Activated T-cell treated with anti-CD3 and anti-CD28 coated beads for 4 hours (primary cell): ENCODE measurements around the gene CLRN3.

Experiments
- DNase-seq: peaks from one replicate; pipeline ENCODE4 v3.0.0-alpha.2; 2020

CLRN3 gene

DNA sequence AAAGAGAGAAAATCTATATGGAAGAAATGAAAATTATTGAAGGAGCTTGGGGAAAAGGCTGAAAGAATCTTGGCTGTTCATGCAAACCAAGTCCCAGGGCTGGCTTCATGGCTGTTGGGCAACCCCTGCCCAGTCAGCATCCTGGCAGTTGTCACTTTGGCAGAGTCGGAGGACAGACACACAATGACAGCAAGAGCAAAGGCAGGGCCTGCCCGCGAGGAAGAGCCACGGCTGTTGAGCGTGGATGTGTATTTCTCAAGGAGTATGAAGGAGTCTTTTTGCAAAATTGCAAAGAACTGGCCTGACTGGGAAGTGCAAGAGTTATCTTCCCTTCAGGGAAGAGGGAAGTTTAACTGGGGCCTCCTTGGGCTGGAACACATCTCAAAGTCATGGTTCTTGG is 25.8 kb upstream of the CLRN3 start:
- no peak for DNase-seq

DNA sequence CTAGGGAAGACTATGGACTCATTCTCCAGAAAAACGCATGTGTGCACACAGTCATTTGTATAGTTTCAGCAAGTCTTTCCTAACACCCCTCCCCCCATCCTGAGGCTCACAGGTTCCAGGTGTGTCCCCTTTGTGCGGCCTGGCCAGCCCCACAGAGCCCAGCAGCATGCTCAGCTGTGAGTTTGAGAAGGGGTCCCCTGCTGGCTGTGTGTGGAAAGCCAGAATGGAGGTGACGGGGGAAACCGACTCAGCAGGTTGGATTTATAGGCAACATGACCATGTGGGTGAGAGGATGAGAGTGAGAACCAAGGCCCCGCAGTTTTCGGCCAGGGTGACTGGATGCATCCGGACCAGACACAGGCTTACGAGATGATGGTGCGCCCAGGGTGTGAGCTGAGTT is 24.1 kb upstream of the CLRN3 start:
- no peak for DNase-seq

DNA sequence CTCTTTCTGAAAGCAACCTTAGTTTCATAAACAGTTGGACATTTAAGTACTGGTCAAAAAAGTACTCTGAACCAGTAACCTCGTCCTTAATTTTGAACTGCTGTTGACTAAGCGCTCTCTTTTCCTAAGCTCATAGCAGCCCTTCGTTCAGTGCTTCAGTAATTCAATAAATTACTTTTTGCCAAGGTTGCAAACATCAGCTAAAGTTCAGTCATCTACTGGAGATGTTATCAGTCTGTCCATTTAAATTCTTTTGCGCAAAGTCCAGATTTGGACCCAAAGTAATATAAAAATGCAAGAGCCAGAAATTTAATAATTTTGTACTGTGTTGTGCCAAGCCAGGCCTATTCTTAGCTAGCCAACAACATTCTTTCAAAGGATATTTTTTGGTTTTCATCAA is 22.6 kb upstream of the CLRN3 start:
- no peak for DNase-seq

DNA sequence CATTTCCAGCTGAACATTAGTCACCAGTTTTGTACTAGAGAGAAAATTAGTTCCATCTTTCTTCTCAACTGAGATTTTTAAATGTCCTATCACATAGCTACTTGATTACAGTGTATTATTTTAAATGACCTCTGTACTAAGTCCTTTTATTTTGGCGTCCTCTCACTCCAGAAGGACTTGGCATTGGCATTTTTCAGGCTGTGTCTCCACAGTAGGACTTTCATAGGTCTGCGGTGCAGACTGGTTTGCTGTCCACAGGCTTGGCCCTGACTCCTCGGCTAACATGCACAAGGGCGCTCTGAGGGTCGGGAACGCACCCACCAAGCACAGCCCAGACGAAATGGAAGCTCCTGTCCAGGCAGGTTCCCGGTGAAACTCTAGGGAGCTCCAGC is 20.6 kb upstream of the CLRN3 start:
- DNase-seq, result no peak

DNA sequence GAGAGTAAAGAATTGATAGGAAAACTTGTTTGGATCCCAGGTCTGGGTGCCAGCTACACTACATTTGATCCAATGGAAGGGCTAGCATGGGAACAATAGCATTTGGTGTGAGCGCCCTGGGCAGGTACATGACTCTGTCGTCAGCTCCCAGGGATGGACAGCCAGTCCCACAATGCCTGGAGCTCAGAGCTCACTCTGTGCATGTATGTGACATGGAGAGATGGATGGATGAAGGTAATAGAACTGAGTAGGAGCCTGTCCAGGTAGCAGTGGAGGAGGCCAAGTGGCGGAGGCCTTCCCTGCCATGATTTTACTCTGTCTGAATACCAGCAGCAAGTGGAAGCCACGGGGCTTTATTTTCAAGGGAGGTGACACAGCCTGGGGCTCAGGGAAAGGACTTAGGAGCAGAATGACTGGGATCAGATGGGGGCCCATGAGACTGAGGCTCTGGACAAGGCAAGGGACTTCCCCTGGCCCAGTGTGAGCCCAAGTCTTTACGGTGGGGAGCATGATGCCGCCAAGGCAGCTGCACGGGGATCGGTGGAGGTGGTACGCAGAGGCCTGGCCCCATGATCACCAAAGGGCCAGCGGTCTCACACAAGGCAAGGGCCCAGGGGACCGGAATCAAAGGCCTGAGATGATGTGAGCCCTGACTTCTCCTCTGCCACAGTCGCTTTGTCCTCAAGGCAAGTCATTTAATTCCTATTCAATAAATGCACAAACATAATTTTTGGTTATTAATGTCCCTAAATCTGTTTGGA is 20.0 kb upstream of the CLRN3 start:
- no peak for DNase-seq

DNA sequence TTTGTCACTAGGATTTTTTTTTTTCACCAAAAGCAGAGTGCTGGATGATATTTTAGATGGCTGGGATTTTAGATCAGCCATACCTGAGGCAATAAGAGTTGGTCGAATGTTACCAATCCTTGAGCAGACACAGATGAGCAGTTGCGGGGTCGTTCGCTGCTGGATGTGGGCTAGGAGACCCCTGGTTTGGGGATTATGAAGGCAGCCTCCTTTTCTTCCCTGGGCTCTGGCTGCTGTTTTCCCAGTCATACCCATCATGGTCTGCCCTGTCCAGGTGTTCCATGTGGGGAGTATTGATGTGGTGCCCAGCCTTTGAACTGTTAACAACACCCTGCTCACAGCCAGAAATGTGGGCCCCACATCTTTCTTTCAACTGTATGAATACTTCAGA is 19.1 kb upstream of the CLRN3 start:
- no peak for DNase-seq

DNA sequence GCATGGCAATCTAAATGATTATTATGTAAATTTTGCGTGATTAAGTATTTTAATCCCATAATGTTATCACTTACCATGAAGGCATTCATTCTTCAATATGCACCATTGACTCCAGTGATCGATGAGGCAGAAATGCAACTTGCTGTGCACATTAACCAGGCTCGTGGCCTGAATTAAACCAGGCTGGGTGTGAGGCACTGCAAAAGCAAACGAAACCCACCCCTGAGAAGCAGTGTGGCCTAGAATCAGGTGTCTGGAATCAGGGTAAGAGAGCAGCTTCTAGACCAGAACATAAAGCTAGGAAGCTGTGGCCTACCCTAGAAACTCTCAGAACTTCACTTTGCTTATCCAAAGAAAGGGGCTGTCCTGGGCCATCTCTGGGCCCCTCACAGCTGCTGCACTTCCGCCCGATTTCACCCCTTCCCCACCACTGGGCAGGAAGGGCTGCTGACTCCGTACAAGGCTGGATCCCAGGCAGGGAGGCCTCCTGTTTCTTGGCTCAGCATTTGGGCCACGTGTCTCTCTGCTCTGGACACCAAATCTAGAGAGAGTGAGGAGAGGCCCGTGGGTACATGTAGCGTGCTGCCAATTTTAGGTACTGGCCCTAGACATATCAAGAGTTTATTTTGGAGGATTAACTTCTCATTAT is 18.6 kb upstream of the CLRN3 start:
- DNase-seq, result no peak

DNA sequence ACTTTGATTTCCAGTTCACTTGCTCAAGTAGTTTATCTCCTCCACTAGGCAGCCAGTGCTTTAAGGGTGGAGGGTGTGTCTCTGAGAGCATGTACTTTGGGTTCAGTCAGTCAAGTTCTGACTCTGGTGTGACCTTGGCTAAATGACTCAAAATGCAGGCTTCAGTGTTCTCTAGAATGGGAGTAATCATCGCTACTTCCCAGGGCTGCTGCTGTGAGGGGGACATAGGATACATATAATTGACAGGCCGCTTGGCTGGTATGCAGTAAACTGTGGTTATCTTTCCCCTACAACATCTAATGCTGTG is 17.7 kb upstream of the CLRN3 start:
- DNase-seq, result no peak

DNA sequence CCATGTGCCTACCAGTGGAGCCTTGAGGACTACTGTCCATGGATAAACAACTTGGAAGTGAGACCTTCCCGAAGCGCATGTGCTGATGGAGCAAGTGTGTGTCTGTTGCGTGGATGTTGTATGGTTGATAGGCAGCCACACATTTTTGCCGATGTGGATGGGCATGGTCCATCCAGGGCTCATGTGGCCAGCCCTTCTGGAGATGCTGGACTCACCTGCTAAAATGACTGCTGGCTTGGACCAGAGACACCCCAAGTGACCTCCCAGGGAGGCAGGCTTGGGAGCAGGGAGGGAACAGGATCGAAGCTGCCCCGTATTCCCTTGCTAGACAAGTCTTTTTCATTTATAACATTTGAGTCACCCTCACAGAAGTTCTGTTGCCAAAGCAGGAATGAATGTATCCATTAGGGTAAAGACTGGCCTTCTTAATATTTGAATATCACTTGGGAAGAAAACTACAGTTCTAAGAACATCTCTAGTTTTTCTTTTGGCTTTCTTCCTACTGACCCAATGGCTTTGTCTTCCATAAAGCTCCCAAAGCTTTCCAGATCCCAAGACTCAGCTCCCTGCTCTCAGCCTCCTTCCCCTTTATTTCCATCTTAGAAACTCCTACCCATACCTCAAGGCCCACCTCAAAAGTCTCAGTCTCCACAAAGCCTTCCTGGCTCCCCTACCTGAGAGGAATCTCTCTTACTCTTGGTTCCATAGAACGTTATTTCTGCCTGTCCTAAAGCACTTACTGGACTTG is 17.1 kb upstream of the CLRN3 start:
- no peak for DNase-seq

DNA sequence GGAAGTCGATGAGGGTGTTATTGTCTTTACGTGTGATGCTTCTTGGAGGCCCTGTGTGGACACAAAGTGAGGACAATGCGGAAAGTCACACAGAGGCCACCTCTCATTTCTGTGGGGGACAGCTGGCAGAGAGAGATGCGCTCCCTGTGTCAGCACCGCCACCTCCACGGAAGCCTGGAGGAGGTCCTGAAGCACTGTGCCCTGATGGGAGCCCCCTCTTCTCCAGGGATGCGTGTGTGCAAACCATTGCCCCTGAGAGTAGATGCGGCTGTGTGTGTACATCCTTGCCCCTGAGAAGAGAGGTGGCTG is 16.2 kb upstream of the CLRN3 start:
- no peak for DNase-seq

DNA sequence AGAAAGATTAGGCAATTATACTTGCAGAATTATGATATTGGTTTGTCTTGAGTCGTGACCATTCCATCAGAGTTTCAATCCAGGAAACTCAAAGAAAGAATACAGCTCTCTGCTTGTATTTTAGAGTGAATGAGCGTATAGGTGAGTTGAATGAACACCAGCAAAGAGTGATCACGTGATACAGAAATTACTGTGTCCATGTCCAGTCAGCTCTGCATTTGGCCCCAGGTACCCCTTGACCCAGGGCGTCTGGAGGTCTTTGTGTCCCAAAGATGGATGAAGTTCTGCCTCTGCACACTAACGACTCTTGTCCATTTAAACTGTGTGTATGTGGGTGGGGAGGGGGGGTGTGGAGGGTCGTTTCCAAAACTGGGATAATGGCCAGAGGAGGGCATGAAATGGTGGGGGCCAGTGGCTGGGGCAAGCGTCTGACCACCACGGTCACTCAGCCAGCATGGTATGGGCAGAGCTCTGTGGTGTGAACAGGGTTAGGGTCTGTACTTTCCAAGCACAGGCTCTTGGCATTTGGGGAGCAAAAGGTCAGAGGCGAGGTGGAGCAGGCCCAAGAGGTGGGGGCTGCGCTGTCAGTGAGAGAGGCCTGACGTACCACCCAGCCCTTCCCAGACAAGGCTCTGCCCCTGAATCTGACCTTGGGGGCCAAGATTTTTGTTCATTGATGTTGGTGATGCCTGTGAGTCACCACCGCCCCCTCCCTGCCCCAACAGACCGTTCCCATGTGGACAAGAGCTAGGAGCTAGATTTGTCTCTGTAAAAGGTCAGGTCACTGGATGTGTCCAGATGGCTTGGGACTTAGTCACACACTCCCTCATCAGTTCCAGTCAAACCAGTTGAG is 15.6 kb upstream of the CLRN3 start:
- DNase-seq, result no peak

DNA sequence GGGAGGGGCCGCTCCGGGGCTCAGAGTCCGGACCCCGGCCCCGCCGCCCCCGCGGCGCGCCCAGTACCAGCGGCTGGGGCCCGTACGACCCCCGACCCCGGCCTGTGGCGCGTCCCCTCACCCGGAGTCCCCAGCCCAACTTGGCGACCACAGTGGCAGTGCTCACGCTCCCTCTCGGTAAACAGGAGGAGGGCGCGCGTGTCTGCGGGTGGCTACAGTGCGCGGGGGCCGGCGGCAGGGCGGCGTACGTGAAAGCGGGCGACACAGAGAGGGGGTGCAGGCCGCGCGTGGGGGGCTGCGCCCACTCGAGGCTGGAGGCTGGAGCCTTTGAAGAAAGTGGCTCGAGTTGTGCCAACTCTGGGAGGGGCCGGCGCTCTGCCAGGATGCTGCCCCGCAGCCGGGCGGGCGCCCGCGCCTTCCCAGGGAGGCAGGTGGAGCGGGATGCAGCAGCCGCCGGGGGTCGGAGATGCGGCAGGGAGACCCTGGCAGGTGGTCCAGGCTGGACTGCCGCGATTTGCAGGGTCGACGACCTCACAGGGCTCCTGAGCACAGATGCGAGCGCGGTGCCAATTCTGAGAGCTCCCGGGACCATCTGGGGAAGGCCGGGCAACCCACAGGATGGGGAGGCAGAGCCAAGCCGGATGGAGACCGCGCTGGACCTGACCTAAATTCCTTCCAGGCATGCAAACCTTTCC is 14.8 kb upstream of the CLRN3 start:
- no peak for DNase-seq

DNA sequence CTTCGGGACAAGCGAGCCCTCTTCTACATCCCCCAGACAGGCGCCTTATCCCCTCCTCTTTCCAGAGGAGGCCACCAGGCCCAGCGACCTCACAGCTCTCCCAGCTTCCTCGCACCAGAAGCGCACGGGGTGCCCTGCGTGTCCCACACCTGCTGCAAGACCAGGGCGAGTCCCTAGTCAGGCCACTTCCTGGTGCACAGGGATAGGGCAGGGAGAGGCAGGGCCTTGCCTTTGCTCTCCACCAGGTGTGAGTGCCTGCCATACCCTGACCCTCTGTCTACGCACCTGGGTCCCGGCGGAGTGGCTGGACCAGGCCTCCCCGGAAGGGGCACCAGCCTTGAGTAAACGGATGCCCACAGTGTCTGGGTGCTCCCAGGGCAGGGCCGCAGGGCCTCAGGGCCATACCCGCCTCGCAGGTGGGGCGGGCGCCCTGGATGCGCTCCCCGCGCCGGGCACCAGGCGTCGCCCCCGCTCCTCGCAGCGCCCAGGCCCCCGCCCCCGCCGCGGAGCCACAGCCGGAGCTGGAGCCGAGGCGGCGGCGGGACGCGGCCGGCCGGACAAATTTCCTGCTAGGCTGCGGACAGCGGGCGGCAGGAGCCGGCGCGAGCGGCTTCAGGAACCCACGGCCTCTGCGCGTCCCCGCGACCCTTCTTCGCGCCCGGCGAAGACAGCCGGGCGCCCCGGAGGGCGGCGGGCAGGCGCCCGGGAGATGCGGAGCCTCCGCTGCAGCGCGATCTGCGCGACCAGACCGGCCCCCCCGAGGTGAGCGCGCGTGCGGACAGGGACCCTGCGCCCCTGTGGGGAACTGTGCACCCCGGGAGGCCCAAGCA is 14.0 kb upstream of the CLRN3 start, which contains the start of gene PTPRE:
PTPRE (plus strand) TSS at position 556 of the 830 bp plus-strand sequence. CDS start 133,779 bp downstream, outside the sequence.
- DNase-seq, result peak; percentile 62

DNA sequence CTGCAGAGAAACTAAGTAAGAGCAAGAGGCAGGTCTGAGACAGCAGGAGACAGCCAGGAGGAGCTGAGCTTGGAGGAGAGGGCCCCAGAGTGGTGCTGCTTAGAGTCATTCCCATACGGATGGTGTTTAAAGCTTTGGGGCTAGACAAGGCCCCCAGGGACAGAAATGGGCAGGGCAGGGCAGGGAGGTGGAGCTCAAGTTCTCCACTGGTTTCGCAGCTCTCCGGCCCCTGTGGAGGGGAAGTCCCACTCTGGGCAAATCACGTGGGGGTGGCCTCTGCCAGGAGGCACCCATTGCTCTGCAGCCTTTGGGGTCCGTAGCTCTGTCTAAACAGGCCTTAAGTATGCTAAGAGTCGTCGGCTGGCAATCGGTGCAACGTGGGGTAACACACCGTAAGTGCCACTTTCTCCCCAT is 13.1 kb upstream of the CLRN3 start:
- DNase-seq, result no peak

DNA sequence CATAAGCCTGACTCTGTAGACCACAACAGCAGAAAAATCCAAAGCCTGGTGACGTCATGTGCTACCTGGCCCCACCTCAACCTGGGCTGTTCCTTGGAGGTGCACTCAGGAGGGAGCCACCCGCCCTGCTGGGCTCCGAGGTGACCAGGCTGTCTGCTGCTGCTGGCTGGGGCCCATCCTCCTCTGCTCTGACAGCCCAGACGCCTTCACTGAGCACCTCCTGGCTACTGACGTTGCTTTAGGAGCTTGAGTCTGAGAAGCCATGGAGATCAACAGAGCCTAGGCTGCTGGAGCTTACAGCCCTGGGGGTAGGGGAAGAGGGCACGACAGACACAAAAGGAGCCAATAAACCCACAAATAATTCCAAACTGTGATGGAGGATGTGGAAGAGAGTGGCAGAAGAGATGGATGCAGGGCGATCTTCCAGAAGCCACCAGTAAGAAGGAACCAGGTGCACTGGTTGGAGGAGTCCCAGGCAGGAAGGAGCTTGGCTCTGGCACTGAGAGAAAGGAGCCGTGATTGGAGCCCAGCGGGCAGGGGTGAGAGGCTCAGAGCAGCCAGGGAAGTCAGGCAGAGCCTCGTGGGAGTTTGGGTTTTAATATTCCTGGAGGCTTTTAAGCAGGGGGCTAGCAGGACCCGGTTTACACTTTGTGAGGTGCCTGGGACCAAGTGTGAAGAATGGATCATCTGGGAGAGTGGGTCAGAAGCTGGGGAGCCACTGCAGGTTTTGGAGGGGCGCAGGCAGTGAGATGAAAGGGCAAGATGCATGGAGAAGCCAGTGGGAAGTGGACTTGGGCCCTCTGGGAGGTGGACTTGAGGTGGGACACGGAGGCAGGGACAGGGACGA is 12.5 kb upstream of the CLRN3 start:
- DNase-seq, result no peak

DNA sequence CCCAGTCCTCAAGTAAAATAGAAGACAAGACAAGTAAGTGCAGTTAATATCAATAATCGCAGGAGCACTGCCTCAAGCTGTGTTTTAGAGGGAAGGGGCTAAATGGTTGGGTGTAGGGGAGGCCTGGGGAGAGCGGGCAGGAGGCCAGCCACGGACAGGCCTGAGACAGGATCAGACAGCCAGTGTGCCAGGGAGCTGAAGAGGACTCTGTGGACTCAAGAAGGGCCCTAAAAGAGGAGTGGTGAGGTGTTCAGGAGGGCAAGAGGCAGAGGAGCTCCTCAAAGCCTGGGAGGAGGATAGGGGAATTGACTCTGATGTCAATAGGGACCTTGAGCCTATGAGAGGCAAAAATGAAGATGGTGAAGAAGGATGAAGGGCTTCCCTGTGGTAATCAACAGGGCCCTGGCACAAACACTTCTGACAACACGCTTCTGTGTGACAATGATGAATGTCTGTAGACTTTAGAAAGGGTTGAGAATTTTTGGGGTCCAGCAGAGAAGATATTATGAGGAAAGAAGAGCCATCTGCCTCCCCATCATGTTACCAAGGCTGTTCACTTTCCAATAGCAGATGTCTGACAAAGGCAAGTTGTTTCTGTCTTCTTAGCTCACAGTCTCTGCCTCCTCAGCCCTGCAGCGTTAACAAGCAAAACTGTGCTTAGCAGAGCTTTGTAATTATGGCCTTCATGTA is 11.7 kb upstream of the CLRN3 start:
- no peak for DNase-seq

DNA sequence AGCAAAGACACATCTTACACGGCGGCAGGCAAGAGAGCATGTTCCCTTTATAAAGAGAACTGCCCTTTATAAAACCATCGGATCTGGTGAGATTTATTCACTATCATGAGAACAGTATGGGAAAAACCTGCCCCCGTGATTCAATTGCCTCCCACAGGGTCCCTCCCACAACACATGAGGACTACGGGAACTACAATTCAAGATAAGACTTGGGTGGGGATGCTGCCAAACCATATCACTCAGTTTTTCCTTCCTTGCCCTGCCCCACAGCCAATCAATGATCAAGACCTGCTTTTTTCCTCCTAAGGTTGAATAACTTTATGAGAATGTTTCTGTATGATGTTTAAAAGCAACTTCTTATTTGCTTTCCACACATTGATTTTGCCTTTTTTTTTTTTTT is 11.0 kb upstream of the CLRN3 start:
- no peak for DNase-seq

DNA sequence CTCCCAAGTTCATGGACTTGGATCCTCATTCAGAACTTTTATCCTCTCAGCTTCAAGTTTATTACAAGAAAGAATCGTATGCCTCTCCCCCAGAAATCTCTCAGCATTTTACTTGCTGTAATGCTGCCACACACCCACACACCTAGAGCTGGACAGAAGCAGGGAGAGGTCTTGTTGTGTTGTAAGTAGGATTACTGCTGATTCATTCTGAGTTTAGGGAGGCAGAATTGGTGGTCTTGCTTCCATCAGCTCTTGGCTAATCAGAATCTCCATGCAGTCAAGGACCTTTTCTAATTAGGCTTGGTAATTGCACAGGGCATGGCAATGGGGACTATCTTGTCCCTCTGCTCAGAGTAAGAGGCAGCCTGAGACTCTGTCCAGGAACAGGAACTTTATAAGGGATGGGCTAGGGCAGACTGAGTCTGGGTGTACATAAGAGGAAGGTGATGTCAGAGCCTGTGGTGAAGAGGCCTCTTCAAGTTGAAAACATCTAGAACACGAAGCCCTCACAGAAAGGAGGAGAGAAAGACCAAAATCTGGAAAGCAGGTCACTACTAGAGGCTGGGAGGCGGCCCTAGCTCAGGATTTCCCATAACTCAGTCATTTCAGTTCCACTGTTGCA is 7.1 kb upstream of the CLRN3 start:
- no peak for DNase-seq

DNA sequence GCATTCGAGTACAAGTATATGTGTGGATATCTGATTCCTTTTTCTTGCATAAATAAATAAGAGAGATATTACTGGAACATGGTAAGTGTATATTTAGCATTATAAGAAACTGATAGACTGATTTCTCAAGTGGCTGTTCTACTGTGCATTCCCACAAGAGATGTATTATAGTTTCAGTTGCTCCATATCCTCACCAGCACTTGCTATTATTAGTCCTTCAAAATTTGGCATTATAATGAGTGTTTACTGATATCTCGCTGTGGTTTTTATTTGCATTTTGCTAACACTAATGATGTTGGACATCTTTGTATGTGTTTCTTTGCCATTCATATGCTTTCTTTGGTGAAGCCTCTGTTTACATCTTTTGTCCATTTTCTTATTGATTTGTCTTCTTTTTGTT is 4.4 kb upstream of the CLRN3 start:
- DNase-seq, result no peak

DNA sequence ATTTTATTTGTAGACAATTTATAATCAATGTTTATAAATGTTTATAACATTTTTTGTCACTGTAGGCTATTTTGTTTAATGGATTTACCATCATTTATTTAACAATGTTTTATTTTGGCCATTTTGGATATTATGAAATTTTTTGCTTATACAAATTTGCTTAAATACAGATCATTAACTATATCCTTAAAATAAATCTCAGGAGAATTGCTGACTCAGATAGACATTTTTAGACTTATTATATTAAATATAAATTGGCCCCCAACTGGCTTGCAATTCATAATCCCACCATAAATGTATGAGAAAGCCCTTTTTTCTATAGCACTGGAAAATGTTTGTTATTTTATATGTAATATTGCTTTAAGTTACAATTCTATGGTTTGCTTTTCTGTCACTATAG is 3.8 kb upstream of the CLRN3 start:
- DNase-seq, result no peak
